ENCODE results near the gene CCDC12.

CCDC12 gene

DNA sequence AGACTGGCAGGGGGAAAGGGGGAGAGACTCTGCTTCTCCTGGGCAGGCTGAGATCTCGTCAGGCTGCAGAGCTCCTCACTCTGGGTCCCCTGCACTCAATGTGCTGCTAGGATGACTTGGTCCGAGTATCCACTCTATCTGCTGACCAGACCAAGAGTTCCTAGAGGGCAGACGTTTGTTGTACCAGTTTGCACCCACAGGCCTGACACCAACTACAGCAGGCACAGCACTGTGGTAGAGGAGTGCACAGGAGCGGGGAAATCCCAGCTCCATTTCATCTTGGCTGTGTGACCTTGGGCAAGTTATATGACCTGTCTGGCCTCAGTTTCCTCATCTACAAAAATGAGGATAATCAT is 29.0 kb downstream of the CCDC12 start:
- Mint-ChIP-seq H3K36me3 (ENCODE audit: insufficient read depth) (peaks cover 44% of the 10 kb centered on the region), H3K9me3 (no peaks in the 10 kb centered on the region), H3K27ac (peak overlapping the region; percentile 98 to 100), H3K4me1 (ENCODE audit: low read depth in 2 of 2) (peaks cover 78 to 88% of the 10 kb centered on the region in 2 donors), H3K4me3 (peak overlapping the region; percentile 81 to 83), H3K27me3 (no peaks in the 10 kb centered on the region)
- ATAC-seq (replicated peaks) (peak; percentile 42), DNase-seq (no peak)

DNA sequence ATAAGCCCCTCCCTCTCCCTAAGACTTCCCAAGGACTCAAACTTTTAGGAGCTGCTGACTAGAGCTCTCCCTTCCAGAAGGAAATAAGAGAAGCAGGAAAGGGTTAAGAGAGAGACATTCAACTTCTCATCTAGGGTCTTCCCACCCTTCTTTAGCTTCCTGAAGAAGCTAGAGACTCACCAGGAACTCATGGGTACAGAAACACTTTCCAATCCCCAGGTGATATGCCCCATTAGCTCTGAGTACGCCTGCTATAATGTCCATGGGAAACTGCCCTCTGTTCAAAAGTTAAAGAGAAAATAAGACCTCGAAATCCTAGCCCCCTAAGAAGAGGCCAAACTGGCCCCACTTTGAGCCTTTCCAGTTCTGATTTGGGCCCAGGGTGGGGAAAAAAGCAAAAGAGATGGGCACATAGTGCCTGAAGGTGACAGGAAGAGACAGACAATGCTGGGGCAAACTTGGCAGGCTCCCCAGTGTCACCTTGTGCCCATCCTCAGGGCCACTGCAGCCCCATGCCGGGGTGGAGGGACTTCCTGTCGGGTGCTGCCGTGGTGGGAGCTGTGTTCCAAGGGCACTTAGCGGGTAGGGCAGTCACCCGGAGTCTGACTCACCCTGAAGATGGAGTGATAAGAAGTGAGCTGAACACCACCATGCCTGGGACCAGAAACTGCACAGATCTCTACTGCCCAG is 29.5 kb downstream of the CCDC12 start:
- Mint-ChIP-seq H3K9me3 (no peaks in the 10 kb centered on the region), H3K36me3 (ENCODE audit: insufficient read depth) (peaks cover 46% of the 10 kb centered on the region), H3K4me1 (ENCODE audit: low read depth in 2 of 2) (peaks cover 78 to 85% of the 10 kb centered on the region in 2 donors), H3K27me3 (no peaks in the 10 kb centered on the region), H3K4me3 (peak overlapping the region; percentile 81 to 83), H3K27ac (peak overlapping the region; percentile 98 to 100)
- ATAC-seq (replicated peaks) (peak; percentile 66), DNase-seq (peak; percentile 71 to 81 (median 81))

DNA sequence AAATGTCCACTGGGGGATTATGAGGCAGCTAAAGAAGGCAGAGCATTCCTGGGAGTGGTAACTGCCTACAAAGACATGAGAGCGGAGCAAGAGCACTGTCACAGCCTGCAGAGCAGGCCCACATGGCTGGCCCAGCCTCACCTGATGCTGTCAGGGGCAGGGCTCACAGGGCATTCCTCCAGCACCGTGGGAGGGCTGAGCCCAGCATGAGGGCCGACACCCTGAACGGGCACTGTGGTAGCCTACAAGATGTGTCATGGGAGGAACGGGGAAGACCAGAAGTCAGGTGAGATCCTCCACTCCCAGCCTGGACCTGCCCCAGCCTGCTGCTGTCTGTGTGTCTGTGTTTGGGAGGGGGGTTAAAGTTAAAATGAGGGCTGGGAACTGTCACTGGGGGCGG is 30.1 kb downstream of the CCDC12 start:
- DNase-seq (no peak), ATAC-seq (replicated peaks) (no peak)
- Mint-ChIP-seq H3K9me3 (no peaks in the 10 kb centered on the region), H3K36me3 (ENCODE audit: insufficient read depth) (peaks cover 46% of the 10 kb centered on the region), H3K4me3 (peak overlapping the region; percentile 81 to 83), H3K27ac (peak overlapping the region; percentile 98 to 100), H3K4me1 (ENCODE audit: low read depth in 2 of 2) (peaks cover 76 to 82% of the 10 kb centered on the region in 2 donors), H3K27me3 (no peaks in the 10 kb centered on the region)

DNA sequence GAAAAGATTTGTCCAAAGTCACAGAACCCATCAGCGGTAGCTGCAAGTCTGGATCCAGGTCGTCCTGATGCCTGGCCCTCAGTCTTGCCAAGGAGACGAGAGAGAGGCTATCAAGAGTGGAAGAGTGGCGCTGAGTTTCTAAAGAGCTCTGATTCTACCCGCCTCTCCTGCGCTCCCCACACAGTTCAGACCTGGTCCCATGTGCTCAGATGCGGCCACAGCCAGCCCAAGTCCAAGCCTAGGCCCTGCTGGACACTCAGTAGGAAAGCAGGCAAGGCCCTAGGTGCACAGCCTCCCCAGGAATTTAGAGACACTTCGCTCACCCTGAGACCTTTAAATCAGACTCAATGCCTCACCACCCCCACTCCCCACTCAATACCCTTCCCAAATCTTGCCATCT is 32.4 kb downstream of the CCDC12 start:
- Mint-ChIP-seq H3K27ac (peak overlapping the region; percentile 98 to 100), H3K36me3 (ENCODE audit: insufficient read depth) (peaks cover 57% of the 10 kb centered on the region)
- no peak for DNase-seq

DNA sequence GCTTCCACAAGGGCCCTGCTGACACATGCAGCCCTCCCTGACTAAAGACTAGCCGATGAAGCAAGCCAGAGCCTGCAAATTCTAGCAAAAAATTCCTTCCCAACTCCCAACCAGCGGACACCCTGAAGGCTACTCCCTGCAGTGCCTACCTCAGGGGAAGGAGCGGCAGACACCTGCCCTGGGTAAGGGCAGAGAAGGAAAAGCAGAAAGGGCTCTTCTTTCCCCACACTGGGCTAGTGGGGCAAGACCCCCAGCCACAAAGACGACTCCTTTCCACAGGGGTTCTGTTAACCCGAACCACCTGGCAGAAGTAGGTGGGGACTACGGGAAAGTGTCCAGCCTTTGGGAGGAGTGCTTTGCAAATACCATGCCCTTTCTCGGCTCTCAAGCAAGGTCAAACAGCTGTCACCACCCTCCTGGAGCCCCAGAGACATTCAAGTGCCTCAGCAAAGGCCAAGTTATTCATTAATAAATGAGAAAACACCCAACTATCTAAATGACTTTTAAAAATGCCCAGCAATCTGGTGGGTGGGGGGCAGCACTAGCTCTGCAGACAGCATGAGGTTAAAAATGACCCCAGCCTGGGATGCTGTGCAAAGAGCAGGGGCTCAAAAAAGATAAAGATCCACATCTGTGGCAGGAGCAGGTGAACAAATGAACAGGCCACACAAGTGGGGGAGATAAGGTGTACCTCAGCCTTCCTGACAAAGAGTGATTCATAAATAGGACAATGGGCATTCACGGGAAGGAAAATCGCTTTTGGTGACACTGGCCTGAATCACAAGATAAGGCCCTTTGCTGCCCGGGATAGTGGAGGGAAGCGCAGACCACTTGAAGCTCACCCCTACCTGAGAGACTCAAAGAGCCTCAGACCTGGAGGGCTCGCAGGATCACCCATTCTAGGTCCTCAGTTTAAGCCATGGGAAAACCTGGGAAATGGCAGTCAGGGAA is 33.0 kb downstream of the CCDC12 start:
- Mint-ChIP-seq H3K27me3 (no peaks in the 10 kb centered on the region), H3K4me3 (peak overlapping the region in 1 of 2 donors; percentile 81), H3K27ac (peak overlapping the region; percentile 98 to 100), H3K4me1 (ENCODE audit: low read depth in 2 of 2) (peaks cover 72 to 80% of the 10 kb centered on the region in 2 donors), H3K36me3 (ENCODE audit: insufficient read depth) (peaks cover 57% of the 10 kb centered on the region), H3K9me3 (no peaks in the 10 kb centered on the region)
- ATAC-seq (replicated peaks) (no peak), DNase-seq (no peak)

More for the DNA sequence above, 32.4 kb downstream of the CCDC12 start:
- Mint-ChIP-seq H3K4me3 (peak overlapping the region; percentile 9 to 81), H3K9me3 (no peaks in the 10 kb centered on the region), H3K4me1 (ENCODE audit: low read depth in 2 of 2) (peaks cover 74 to 82% of the 10 kb centered on the region in 2 donors), H3K27me3 (no peaks in the 10 kb centered on the region)
- no peak for ATAC-seq (replicated peaks)

DNA sequence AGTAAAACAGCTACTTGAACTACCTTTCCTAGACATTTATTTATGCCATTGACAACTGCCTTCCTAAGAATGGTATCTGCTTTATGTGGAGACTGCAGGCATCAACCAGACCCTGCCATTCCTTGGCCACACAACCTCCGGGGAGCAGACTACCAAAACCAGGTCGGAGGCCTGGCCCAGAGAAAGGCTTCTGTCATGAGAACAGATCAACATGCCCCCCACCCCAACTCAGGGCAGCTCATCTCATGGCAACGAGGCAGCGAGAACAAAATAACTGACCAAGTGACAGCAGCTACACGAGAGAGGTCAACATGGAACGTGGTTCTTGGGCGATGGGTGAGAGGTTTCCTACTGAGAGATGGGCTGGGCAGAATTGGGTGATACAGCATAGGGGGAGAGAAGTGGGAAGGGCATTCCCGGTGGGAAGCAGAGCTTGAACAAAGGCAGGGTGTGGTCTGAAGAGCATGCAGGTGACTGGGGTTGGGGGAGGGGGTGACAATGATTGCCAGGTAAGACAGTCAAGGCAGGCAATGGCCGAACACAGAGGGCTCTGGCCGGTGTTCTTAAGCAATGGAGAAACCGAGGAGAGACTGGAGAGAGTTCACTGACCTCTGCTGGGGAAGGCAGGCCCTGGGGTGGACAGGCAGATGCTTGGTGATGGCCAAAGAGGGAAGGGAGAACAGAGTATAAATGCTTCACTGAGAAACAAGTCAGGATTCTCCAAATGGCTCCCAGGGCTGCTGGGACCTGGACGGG is 33.9 kb downstream of the CCDC12 start:
- ATAC-seq (replicated peaks): no peak
- Mint-ChIP-seq H3K9me3 (no peaks in the 10 kb centered on the region), H3K27me3 (no peaks in the 10 kb centered on the region), H3K4me1 (ENCODE audit: low read depth in 2 of 2) (peaks cover 68 to 78% of the 10 kb centered on the region in 2 donors), H3K36me3 (ENCODE audit: insufficient read depth) (peaks cover 57% of the 10 kb centered on the region), H3K4me3 (peak overlapping the region; percentile 15 to 44), H3K27ac (peak overlapping the region; percentile 41 to 70)
- DNase-seq: no peak

DNA sequence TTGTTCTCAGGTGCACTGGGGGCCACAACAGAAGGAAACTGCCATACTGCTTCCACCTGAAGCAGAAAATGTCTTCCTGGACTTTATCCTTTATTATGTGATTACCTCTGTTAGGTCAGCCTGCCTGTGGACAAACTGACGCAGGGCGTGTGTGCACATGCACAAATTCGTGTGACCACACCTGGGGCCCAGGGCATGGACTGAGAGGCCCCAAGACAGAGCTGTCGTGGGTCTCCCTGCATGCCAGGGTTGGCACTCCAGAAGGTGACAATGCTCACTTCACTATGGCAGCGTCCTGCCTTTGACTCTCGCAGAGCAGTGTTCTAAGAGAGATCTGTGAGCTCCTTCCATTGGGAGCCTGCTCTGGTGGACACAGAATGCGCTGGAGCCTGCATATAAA is 34.5 kb downstream of the CCDC12 start:
- Mint-ChIP-seq H3K4me1 (ENCODE audit: low read depth in 2 of 2) (peaks cover 63 to 74% of the 10 kb centered on the region in 2 donors), H3K27me3 (no peaks in the 10 kb centered on the region), H3K27ac (peak overlapping the region; percentile 41 to 70), H3K36me3 (ENCODE audit: insufficient read depth) (peaks cover 52% of the 10 kb centered on the region), H3K4me3 (no peak overlapping the region), H3K9me3 (no peaks in the 10 kb centered on the region)
- DNase-seq: no peak
- ATAC-seq (replicated peaks): no peak

DNA sequence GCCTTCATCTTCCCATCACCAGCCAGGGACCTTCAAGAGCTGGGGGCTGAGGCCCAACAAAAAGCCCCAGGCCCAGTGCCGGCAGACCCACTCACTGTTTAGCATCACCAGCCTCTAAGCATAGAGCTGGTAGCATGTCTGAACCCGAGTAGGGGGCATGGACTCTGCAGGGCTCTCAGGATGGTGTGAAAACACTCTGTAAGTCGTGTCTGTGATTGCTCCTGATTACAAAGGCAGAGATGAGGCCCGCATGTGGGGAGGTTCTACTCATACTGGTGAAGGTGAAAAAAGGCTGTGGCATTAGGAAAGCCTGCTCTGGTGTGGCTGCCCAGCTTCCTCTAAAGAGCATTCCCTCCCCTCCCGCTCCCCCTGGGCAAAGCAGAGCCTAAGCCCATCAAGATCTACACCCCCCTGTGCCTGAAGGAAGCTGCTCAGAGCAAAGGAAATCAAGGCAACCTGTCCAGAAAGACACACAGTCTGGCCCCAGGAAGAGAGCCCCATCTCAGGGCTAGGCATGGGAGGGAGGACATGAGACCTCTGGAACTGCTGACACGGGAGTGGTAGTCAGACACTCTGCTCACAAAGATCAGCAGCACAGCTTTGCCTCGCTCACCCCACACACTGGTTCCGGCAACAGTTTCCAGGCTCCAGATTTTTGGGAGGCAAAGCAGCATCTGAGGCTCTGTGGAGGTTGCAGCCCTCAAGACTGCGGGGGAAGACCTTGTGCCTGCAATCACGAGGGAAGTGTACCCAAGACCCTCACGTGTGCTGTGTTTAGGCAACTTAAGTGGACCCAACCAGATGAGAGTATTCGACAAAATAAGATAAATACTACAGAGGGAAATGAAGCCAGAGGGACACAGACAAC is 36.7 kb downstream of the CCDC12 start:
- peak; percentile 52 for ATAC-seq (replicated peaks)
- H3K36me3 Mint-ChIP-seq (ENCODE audit: insufficient read depth): peaks cover 46% of the 10 kb centered on the region
- DNase-seq: no peak
- no peaks in the 10 kb centered on the region for H3K9me3 Mint-ChIP-seq
- H3K4me1 Mint-ChIP-seq (ENCODE audit: low read depth in 2 of 2): peaks cover 50 to 61% of the 10 kb centered on the region in 2 donors
- peak overlapping the region in 1 of 2 donors; percentile 33 for H3K4me3 Mint-ChIP-seq
- H3K27ac Mint-ChIP-seq: peak overlapping the region; percentile 88 to 92
- H3K27me3 Mint-ChIP-seq: no peaks in the 10 kb centered on the region

DNA sequence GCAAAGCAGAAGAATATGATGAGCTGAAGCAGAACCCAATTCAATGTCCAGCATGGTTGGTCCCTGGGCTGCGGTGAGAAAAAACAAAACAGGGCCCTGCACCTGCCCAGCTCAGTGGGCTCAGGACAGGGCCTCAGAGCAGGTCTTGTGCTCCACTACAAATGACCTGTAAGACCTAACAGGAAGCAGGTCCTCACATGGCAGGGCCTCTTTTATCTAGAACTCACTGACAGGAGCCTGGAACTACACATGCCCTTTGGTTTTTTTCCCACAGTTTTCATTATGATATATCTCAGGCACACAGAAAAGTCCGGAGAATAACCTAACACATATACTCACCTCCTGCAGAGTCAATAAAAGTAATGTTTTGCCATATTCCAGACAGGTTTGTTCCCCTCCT is 38.4 kb downstream of the CCDC12 start:
- DNase-seq: no peak
- H3K27me3 Mint-ChIP-seq: no peaks in the 10 kb centered on the region
- no peak overlapping the region for H3K4me3 Mint-ChIP-seq
- H3K27ac Mint-ChIP-seq: peak overlapping the region; percentile 88 to 92
- H3K4me1 Mint-ChIP-seq (ENCODE audit: low read depth in 2 of 2): peaks cover 46 to 51% of the 10 kb centered on the region in 2 donors
- H3K9me3 Mint-ChIP-seq: no peaks in the 10 kb centered on the region
- peaks cover 49% of the 10 kb centered on the region for H3K36me3 Mint-ChIP-seq (ENCODE audit: insufficient read depth)
- ATAC-seq (replicated peaks): no peak

DNA sequence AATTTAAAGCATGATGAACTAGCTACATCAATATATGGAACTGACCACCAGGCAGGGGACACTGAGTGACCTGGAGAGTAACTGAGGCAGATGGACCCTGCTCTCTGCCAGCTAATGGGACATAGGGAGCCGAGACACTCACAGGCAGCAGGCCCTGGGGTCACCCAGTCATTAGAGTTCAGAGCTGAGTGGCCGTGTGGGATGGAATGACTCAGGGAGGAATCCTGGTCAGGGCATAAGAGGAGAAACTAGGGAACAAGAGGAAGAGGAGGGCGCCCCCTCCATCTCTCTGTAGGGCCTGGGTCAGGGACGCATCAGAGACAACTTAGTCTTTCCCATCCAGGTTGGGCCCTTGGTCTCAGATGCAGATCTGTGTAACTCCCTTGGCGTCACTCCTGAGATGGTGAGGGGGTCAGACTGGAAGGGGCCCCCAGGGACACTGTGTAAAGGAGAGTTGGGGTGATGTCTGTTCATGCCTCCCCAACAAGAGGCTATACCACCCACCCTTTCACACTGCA is 39.8 kb downstream of the CCDC12 start:
- Mint-ChIP-seq H3K36me3 (ENCODE audit: insufficient read depth) (peaks cover 42% of the 10 kb centered on the region), H3K9me3 (no peaks in the 10 kb centered on the region), H3K4me1 (ENCODE audit: low read depth in 2 of 2) (peaks cover 46 to 52% of the 10 kb centered on the region in 2 donors), H3K4me3 (no peak overlapping the region), H3K27me3 (no peaks in the 10 kb centered on the region), H3K27ac (peak overlapping the region; percentile 59 to 82)
- ATAC-seq (replicated peaks): no peak
- no peak for DNase-seq

DNA sequence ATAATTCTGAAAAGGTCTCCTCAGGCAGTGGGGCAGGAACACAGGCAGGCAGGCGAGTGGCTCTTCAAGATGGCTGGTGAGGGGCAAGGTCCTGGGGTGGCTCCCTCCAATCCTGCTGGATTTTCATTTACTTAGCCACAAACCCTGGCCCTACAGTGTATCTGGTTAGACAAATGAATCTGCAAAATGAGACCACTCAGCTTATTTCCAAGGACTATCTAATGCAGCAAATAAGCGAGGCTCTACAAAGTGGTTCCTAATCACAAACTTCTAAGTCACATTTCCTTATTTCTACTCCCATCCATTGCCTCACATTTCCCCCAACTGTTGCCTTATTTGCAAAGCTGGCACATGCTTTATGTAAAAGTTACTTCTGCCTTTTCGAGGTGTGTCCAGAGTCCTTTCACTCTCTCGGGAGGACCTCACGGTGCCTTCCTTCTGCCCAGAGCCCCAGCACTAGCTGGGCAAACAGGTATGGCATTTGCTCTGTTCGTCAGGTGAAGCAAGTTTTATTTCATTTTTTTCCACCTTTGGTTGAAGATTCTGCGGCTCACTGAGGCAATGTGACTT is 40.5 kb downstream of the CCDC12 start:
- Mint-ChIP-seq H3K4me1 (ENCODE audit: low read depth in 2 of 2) (peaks cover 54 to 59% of the 10 kb centered on the region in 2 donors), H3K36me3 (ENCODE audit: insufficient read depth) (peaks cover 42% of the 10 kb centered on the region), H3K27ac (peak overlapping the region; percentile 78 to 82), H3K4me3 (no peak overlapping the region), H3K27me3 (no peaks in the 10 kb centered on the region), H3K9me3 (no peaks in the 10 kb centered on the region)
- no peak for DNase-seq
- no peak for ATAC-seq (replicated peaks)
